ENCODE results near the gene ENTPD3. TPM values are rescaled to one million over a fixed set of nuclear protein-coding genes. Genes with fewer than 3 reads are reported as not detected.

The ENTPD3 gene
- total and polyA plus RNA-seq, 9 donors, result 0.46 to 5.6 (median 1.3) TPM

DNA sequence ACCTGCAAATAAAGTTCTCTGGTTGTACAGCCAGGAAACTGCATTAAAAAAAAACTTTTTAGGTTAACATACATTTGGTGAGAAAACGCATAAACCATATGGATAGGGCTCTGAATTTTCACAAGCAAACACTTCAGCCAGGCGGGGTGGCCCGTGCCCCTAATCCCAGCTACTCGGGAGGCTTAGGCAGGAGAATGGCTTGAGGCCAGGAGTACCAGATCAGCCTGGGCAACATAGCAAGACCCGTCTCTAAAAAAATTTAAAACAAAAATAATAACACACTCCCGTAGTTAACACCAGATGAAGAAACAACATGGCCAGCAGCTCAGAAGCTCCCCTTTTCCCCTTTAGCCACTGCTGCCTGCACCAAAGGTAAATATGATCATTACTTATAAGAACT is 66.9 kb downstream of the ENTPD3 start:
- intact Hi-C loops (cut with DNase I), result loop anchor here in 2 of 4 donors (10.0 kb wide), 2 partner anchors 129 to 139 kb away; no protein-coding TSS in a partner anchor
- no peaks in the 10 kb centered on the region for H3K36me3 ChIP-seq
- WGBS, 3 donors, result 25 to 38% (median 27%) methylated on average over 6 of the region's 6 CpGs
- H3K4me1 ChIP-seq (ENCODE audit: insufficient read depth), result peaks cover 9% of the 10 kb centered on the region
- H3K27me3 ChIP-seq, result no peaks in the 10 kb centered on the region
- no peaks in the 10 kb centered on the region for H3K9me3 ChIP-seq
- TF ChIP-seq CTCF (IDR thresholded peaks at IDR 0.05), result no peak
- TF ChIP-seq POLR2A (IDR thresholded peaks at IDR 0.05), result no peak
- TF ChIP-seq EP300 (IDR thresholded peaks at IDR 0.05), result no peak
- DNase-seq, result no peak
- no peak overlapping the region for H3K4me3 ChIP-seq
- H3K27ac ChIP-seq, result no peak overlapping the region

GRCh38 chr3:40455328-40455727 is 68.3 kb downstream of the ENTPD3 start:
- Histone ChIP-seq H3K27ac (no peak overlapping the region), H3K9me3 (no peaks in the 10 kb centered on the region), H3K36me3 (no peaks in the 10 kb centered on the region), H3K4me1 (ENCODE audit: insufficient read depth) (peaks cover 9% of the 10 kb centered on the region), H3K27me3 (no peaks in the 10 kb centered on the region), H3K4me3 (no peak overlapping the region)
- 83 to 94% (median 87%) methylated on average over 4 of the region's 4 CpGs for WGBS, 3 donors
- no peak for DNase-seq
- TF ChIP-seq CTCF (IDR thresholded peaks at IDR 0.05), result no peak
- no peak for TF ChIP-seq EP300 (IDR thresholded peaks at IDR 0.05)
- no peak for TF ChIP-seq POLR2A (IDR thresholded peaks at IDR 0.05)
- intact Hi-C loops (cut with DNase I), result loop anchor here in 3 of 4 donors (5.0 to 10.0 kb wide), 3 partner anchors 131 to 148 kb away; partner anchors contain the start of gene EIF1B (in 1 of the 3)

GRCh38 chr3:40456279-40456939 is 69.4 kb downstream of the ENTPD3 start:
- intact Hi-C loops (cut with DNase I), result loop anchor here in 3 of 4 donors (5.0 to 10.0 kb wide), 3 partner anchors 132 to 149 kb away; partner anchors contain the start of gene EIF1B (in 1 of the 3)
- peaks cover 9% of the 10 kb centered on the region for H3K4me1 ChIP-seq (ENCODE audit: insufficient read depth)
- H3K9me3 ChIP-seq, result no peaks in the 10 kb centered on the region
- 46 to 59% (median 52%) methylated on average over 29 of the region's 29 CpGs for WGBS, 3 donors
- H3K27me3 ChIP-seq, result no peaks in the 10 kb centered on the region
- TF ChIP-seq EP300 (IDR thresholded peaks at IDR 0.05) (no peak), CTCF (IDR thresholded peaks at IDR 0.05) (no peak)
- peak overlapping the region in 1 of 2 donors; percentile 74 for H3K27ac ChIP-seq
- H3K4me3 ChIP-seq, result peak overlapping the region; percentile 99
- peak in 4 of 5 donors; percentile 26 to 43 (median 38) for DNase-seq
- H3K36me3 ChIP-seq, result no peaks in the 10 kb centered on the region

- peak within 1 kb of the TSS; percentile 74 to 81 for H3K27ac ChIP-seq
- H3K36me3 ChIP-seq, result no peaks in the 10 kb centered on the region
- H3K27me3 ChIP-seq, result no peaks in the 10 kb centered on the region
- WGBS, 3 donors, result 0% methylated on average over 66 to 79 of the region's 79 CpGs
- intact Hi-C loops (cut with DNase I), result loop anchor here in 3 of 4 donors (5.0 to 10.0 kb wide), 3 partner anchors 132 to 150 kb away; partner anchors contain the start of gene EIF1B (in 1 of the 3)
- DNase-seq, result peak; percentile 95 to 97 (median 96)
- peaks cover 9% of the 10 kb centered on the region for H3K4me1 ChIP-seq (ENCODE audit: insufficient read depth)
- peak; percentile 16 for TF ChIP-seq EP300 (IDR thresholded peaks at IDR 0.05)
- TF ChIP-seq POLR2A (IDR thresholded peaks at IDR 0.05), result peak; percentile 97
- TF ChIP-seq CTCF (IDR thresholded peaks at IDR 0.05), result no peak
- H3K4me3 ChIP-seq, result peak within 1 kb of the TSS; percentile 99
- H3K9me3 ChIP-seq, result no peaks in the 10 kb centered on the region
These were observed 70.2 kb downstream of the ENTPD3 start, which contains the start of gene RPL14 for GRCh38 chr3:40456940-40457823. Gene RPL14 (plus strand): TSS chr3:40457339. CDS start chr3:40457472, 133 bp downstream.
